Lower leg skin (tissue), 3 donors: ENCODE measurements around the gene ZNF474.

Experiments used
- CTCF ChIP-seq, 3 donors: fragments of 450-650 bp; IDR thresholded peaks; one replicate each; pipeline ENCODE4 v1.5.1; 2016; ENCODE audit warnings: antibody characterized with exemption in 3 of 3, mild to moderate bottlenecking in 3 of 3, moderate library complexity in 2 of 3
- POLR2A ChIP-seq, 2 donors: fragments of 450-650 bp; IDR thresholded peaks; one replicate each; pipeline ENCODE4 v1.6.1; 2016 to 2017; ENCODE audit warnings: antibody characterized with exemption in 2 of 2, mild to moderate bottlenecking in 1 of 2, moderate library complexity in 1 of 2

GRCh38 chr5:122085041-122085440 lies 44.3 kb upstream of the ZNF474 start:
- TF ChIP-seq CTCF (IDR thresholded peaks at IDR 0.05), result no peak
- no peak for TF ChIP-seq POLR2A (IDR thresholded peaks at IDR 0.05)
